A549 treated with Hydrocortisone at 1 μM for 4 hours (cell line): ENCODE results near the gene REV3L. TPM values are rescaled to one million over a fixed set of nuclear protein-coding genes. Genes with fewer than 3 reads are reported as not detected.

Source experiments
- total RNA-seq: library from RNA; stranded (reverse); fragments of 200-300 nt; extraction: Qiagen RNA extraction; gene quantifications from 5 replicates; pipeline ENCODE4 v1.2.3, GENCODE V29; 2022

REV3L gene, protein sequence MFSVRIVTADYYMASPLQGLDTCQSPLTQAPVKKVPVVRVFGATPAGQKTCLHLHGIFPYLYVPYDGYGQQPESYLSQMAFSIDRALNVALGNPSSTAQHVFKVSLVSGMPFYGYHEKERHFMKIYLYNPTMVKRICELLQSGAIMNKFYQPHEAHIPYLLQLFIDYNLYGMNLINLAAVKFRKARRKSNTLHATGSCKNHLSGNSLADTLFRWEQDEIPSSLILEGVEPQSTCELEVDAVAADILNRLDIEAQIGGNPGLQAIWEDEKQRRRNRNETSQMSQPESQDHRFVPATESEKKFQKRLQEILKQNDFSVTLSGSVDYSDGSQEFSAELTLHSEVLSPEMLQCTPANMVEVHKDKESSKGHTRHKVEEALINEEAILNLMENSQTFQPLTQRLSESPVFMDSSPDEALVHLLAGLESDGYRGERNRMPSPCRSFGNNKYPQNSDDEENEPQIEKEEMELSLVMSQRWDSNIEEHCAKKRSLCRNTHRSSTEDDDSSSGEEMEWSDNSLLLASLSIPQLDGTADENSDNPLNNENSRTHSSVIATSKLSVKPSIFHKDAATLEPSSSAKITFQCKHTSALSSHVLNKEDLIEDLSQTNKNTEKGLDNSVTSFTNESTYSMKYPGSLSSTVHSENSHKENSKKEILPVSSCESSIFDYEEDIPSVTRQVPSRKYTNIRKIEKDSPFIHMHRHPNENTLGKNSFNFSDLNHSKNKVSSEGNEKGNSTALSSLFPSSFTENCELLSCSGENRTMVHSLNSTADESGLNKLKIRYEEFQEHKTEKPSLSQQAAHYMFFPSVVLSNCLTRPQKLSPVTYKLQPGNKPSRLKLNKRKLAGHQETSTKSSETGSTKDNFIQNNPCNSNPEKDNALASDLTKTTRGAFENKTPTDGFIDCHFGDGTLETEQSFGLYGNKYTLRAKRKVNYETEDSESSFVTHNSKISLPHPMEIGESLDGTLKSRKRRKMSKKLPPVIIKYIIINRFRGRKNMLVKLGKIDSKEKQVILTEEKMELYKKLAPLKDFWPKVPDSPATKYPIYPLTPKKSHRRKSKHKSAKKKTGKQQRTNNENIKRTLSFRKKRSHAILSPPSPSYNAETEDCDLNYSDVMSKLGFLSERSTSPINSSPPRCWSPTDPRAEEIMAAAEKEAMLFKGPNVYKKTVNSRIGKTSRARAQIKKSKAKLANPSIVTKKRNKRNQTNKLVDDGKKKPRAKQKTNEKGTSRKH (N-terminal part only)
- total RNA-seq: 6.3 to 8.8 TPM (median 7.2 TPM) in 5 replicates

DNA sequence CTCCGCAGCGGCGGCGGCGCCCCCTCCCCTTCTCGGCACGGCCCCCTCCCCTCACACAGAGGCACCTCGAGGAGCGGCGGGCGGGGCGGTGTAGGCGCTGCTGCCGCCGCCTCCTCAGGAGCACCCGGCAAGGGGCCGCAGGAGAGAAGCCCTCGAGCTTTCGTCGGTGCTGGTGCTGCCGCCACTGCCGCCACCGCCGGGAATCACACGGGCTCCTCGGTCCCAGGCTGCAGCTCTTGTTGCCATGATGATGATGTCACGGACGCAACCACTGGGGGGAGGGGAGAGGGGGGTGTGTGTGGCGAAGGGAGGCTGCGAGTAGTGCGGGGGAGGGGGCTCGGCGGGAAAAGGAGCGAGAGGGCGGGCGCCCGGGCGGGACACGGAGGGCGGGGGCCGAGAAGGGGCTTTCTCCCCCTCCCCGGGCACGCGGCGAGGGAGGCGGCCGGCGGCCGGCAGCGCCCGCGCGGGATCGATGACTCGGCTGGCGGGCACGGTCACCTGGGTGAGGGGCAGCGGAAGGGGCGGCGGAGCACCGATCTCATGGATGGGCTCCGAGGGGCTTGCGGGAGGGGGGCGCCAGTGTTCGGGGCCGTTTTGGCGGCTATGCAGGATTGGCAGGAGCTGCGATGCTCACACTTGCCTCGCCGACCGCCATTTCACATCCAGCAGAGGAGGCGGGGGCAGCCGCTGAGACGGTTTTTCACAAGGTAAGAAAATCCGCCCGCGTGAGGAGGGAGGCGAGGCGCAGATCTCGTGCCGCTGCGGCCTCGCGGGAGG, at the start of gene REV3L:
REV3L (minus strand) TSS at position 260 of the 777 bp plus-strand sequence. CDS start 330 bp downstream, outside the sequence.

Other genes starting within 250 kb of the REV3L start
- 14.0 to 19.5 TPM (median 17.2 TPM) in 5 replicates for gene TRAF3IP2, start 122.7 kb upstream of the REV3L start, total RNA-seq